Naive thymus-derived CD4-positive, alpha-beta T cell (primary cell): ENCODE measurements around the gene PPM1H. TPM values are rescaled to one million over a fixed set of nuclear protein-coding genes. Genes with fewer than 3 reads are reported as not detected.
"Not testable (repeated sequence)": the region's sequence is repeated elsewhere in the genome, so short reads cannot be mapped to it uniquely, and the experiment has no call there.

Source experiments
- ATAC-seq: fragments of 150-1000 bp; cut with Tn5 transposase; 2 replicates; pipeline ENCODE4 v1.10.0; 2021; ENCODE audit warnings: mild to moderate bottlenecking, moderate library complexity
- CTCF ChIA-PET: fragments of 350-600 bp; sonication (Branson Sonifier 250); formaldehyde crosslinking; loops from one replicate; lab custom pipeline; 2021; ENCODE audit warnings: antibody characterized with exemption; lab: Charles Lee
- POLR2A ChIA-PET: fragments of 350-600 bp; sonication (Branson Sonifier 250); formaldehyde crosslinking; loops from one replicate; lab custom pipeline; 2021; ENCODE audit warnings: antibody characterized with exemption, inconsistent platforms; lab: Charles Lee
- DNase-seq, 9 donors: peaks; one replicate each; pipeline versions ENCODE4 v3.0.0 to v3.0.0-alpha.2; 2020 to 2022; ENCODE audit warnings: mixed read lengths in 1 of 9
- H3K27ac ChIP-seq: one replicate; pipeline ENCODE4 v1.7.0; 2013; ENCODE audit warnings: mild to moderate bottlenecking, low read depth, low read length, moderate library complexity
- H3K27me3 ChIP-seq, 2 donors: one replicate each; pipeline ENCODE4 v1.7.0; 2013; ENCODE audit warnings: low read length in 2 of 2, mild to moderate bottlenecking in 2 of 2, moderate library complexity in 2 of 2; ENCODE audit not compliant: control insufficient read depth in 2 of 2, insufficient read depth in 2 of 2
- H3K36me3 ChIP-seq, 3 experiments: 1 replicate in 2 of 3; 2 replicates in 1 of 3; pipeline ENCODE4 v1.7.0; 2013; ENCODE audit warnings: low read length in 3 of 3, mild to moderate bottlenecking in 3 of 3, moderate library complexity in 1 of 3; ENCODE audit not compliant: insufficient read depth in 3 of 3, control insufficient read depth in 2 of 3
- H3K4me1 ChIP-seq, 2 donors: one replicate each; pipeline ENCODE4 v1.7.0; 2013; ENCODE audit warnings: low read length in 2 of 2, mild to moderate bottlenecking in 2 of 2, moderate library complexity in 1 of 2; ENCODE audit not compliant: control insufficient read depth in 2 of 2, insufficient read depth in 2 of 2
- H3K4me3 ChIP-seq: 2 replicates; pipeline ENCODE4 v1.7.0; 2013; ENCODE audit warnings: mild to moderate bottlenecking, low read length
- H3K9me3 ChIP-seq, 3 experiments: 1 replicate in 2 of 3; 2 replicates in 1 of 3; pipeline ENCODE4 v1.7.0; 2013; ENCODE audit warnings: low read length in 3 of 3; ENCODE audit not compliant: control insufficient read depth in 2 of 3
- H3K27ac Mint-ChIP-seq, 9 donors: one replicate each; pipeline ENCODE4 v1.8.0; 2020 to 2022; ENCODE audit warnings: mixed read lengths in 9 of 9, mild to moderate bottlenecking in 8 of 9, moderate library complexity in 5 of 9, inconsistent platforms in 2 of 9
- H3K27me3 Mint-ChIP-seq, 5 donors: one replicate each; pipeline ENCODE4 v1.8.0; 2021 to 2022; ENCODE audit warnings: mixed read lengths in 5 of 5, mild to moderate bottlenecking in 1 of 5
- H3K36me3 Mint-ChIP-seq, 5 donors: one replicate each; pipeline ENCODE4 v1.8.0; 2020 to 2022; ENCODE audit warnings: mixed read lengths in 5 of 5, mild to moderate bottlenecking in 3 of 5, inconsistent platforms in 1 of 5
- H3K4me1 Mint-ChIP-seq, 7 donors: one replicate each; pipeline ENCODE4 v1.8.0; 2020 to 2022; ENCODE audit warnings: mixed read lengths in 7 of 7, mild to moderate bottlenecking in 3 of 7, inconsistent platforms in 1 of 7
- H3K4me3 Mint-ChIP-seq, 10 donors: one replicate each; pipeline ENCODE4 v1.8.0; 2020 to 2022; ENCODE audit warnings: mild to moderate bottlenecking in 10 of 10, mixed read lengths in 10 of 10, moderate library complexity in 6 of 10, inconsistent platforms in 2 of 10
- H3K9me3 Mint-ChIP-seq, 11 donors: one replicate each; pipeline ENCODE4 v1.8.0; 2020 to 2022; ENCODE audit warnings: mixed read lengths in 11 of 11, mild to moderate bottlenecking in 4 of 11, inconsistent platforms in 1 of 11, moderate library complexity in 1 of 11
- intact Hi-C, 2 donors: fragments of 100-400 bp; cut with micrococcal nuclease; formaldehyde crosslinking; loops; one replicate each; pipeline ENCODE4 v1.15.1; 2023
- polyA plus RNA-seq, 2 donors: library from polyadenylated mRNA; unstranded; fragments of 300-500 nt; fragmentation: Illumina TruSeq; gene quantifications; one replicate each; pipeline ENCODE4 v1.2.3, GENCODE V29; 2021
- total RNA-seq, 6 experiments: library from RNA in 5 of 6; stranded (reverse) in 5 of 6; gene quantifications; 1 replicate in 5 of 6; 2 replicates in 1 of 6; pipeline ENCODE4 v1.2.3 and lab custom pipeline; 2021 to 2026

PPM1H gene
- total and polyA plus RNA-seq, 7 experiments from 2014 or later, result 0.08 to 2.1 (median 0.34) TPM; not detected in 4

- Histone ChIP-seq H3K27me3 (no peaks in the 10 kb centered on the region), H3K27ac (no peak overlapping the region), H3K4me3 (no peak overlapping the region), H3K4me1 (no peaks in the 10 kb centered on the region), H3K36me3 (no peaks in the 10 kb centered on the region), H3K9me3 (no peaks in the 10 kb centered on the region)
- Mint-ChIP-seq H3K27me3 (peaks cover 0 to 17% (median 5%) of the 10 kb centered on the region in 5 donors), H3K9me3 (peaks cover 0 to 3% (median 0%) of the 10 kb centered on the region in 11 donors), H3K36me3 (no peaks in the 10 kb centered on the region), H3K27ac (no peak overlapping the region), H3K4me3 (no peak overlapping the region), H3K4me1 (peaks cover 0 to 6% (median 0%) of the 10 kb centered on the region in 7 donors)
- intact Hi-C loops, result no loop called here
- DNase-seq (no peak), ATAC-seq (no peak)
- POLR2A ChIA-PET, result no interaction called here
- CTCF ChIA-PET, result interaction anchor here (0.6 kb wide), 1 partner anchor 15 kb away, joined by 3 read pairs; no protein-coding TSS in a partner anchor
Measured at GRCh38 chr12:62882140-62882539, 52.8 kb downstream of the PPM1H start.

- no peaks in the 10 kb centered on the region for H3K36me3 Mint-ChIP-seq
- ChIA-PET POLR2A (no interaction called here), CTCF (no interaction called here)
- ATAC-seq, result no peak
- H3K4me1 ChIP-seq, result no peaks in the 10 kb centered on the region
- peaks cover 0 to 5% (median 0%) of the 10 kb centered on the region in 11 donors for H3K9me3 Mint-ChIP-seq
- H3K4me3 Mint-ChIP-seq, result no peak overlapping the region
- H3K36me3 ChIP-seq, result no peaks in the 10 kb centered on the region
- H3K27ac Mint-ChIP-seq, result no peak overlapping the region
- no peaks in the 10 kb centered on the region for H3K27me3 ChIP-seq
- H3K4me1 Mint-ChIP-seq, result peaks cover 0 to 2% (median 0%) of the 10 kb centered on the region in 7 donors
- no peak overlapping the region for H3K4me3 ChIP-seq
- no peak overlapping the region for H3K27ac ChIP-seq
- DNase-seq, result no peak
- H3K27me3 Mint-ChIP-seq, result peaks cover 0 to 17% (median 10%) of the 10 kb centered on the region in 5 donors
- intact Hi-C loops, result no loop called here
- no peaks in the 10 kb centered on the region for H3K9me3 ChIP-seq
Measured at GRCh38 chr12:62879691-62880090, 55.3 kb downstream of the PPM1H start.

- H3K27ac ChIP-seq, POLR2A ChIA-PET, H3K4me3 ChIP-seq, H3K36me3 Mint-ChIP-seq, intact Hi-C loops, CTCF ChIA-PET, H3K4me3 Mint-ChIP-seq, DNase-seq, H3K36me3 ChIP-seq, H3K27me3 ChIP-seq, H3K4me1 ChIP-seq, ATAC-seq, H3K4me1 Mint-ChIP-seq, H3K27ac Mint-ChIP-seq, H3K9me3 Mint-ChIP-seq, H3K9me3 ChIP-seq: not testable (repeated sequence)
- H3K27me3 Mint-ChIP-seq, result peaks cover 0 to 17% (median 10%) of the 10 kb centered on the region in 5 donors
Measured at GRCh38 chr12:62879228-62879627, 55.7 kb downstream of the PPM1H start.

GRCh38 chr12:62878211-62878610 is 56.7 kb downstream of the PPM1H start:
- Mint-ChIP-seq H3K27ac (no peak overlapping the region), H3K27me3 (peaks cover 0 to 17% (median 14%) of the 10 kb centered on the region in 5 donors), H3K9me3 (peaks cover 0 to 5% (median 0%) of the 10 kb centered on the region in 11 donors), H3K36me3 (no peaks in the 10 kb centered on the region), H3K4me1 (peaks cover 0 to 2% (median 0%) of the 10 kb centered on the region in 7 donors), H3K4me3 (no peak overlapping the region)
- H3K36me3 ChIP-seq, result no peaks in the 10 kb centered on the region
- ChIA-PET POLR2A (no interaction called here), CTCF (no interaction called here)
- H3K27ac ChIP-seq, result no peak overlapping the region
- H3K4me1 ChIP-seq, result no peaks in the 10 kb centered on the region
- H3K4me3 ChIP-seq, result no peak overlapping the region
- no peaks in the 10 kb centered on the region for H3K9me3 ChIP-seq
- no peaks in the 10 kb centered on the region for H3K27me3 ChIP-seq
- no peak for ATAC-seq
- intact Hi-C loops, result no loop called here
- no peak for DNase-seq

- Histone ChIP-seq H3K4me1 (no peaks in the 10 kb centered on the region), H3K4me3 (no peak overlapping the region), H3K36me3 (no peaks in the 10 kb centered on the region), H3K9me3 (no peaks in the 10 kb centered on the region), H3K27ac (no peak overlapping the region), H3K27me3 (no peaks in the 10 kb centered on the region)
- DNase-seq, result no peak
- Mint-ChIP-seq H3K4me1 (peaks cover 0 to 2% (median 0%) of the 10 kb centered on the region in 7 donors), H3K9me3 (peaks cover 0 to 5% (median 0%) of the 10 kb centered on the region in 11 donors), H3K27ac (no peak overlapping the region), H3K36me3 (no peaks in the 10 kb centered on the region), H3K27me3 (peaks cover 0 to 17% (median 16%) of the 10 kb centered on the region in 5 donors), H3K4me3 (no peak overlapping the region)
- ChIA-PET POLR2A (no interaction called here), CTCF (no interaction called here)
- no peak for ATAC-seq
- intact Hi-C loops, result no loop called here
Measured at GRCh38 chr12:62876938-62877548, 57.9 kb downstream of the PPM1H start.

GRCh38 chr12:62873826-62874448 is 61.0 kb downstream of the PPM1H start:
- Mint-ChIP-seq H3K36me3 (no peaks in the 10 kb centered on the region), H3K27me3 (peaks cover 0 to 26% (median 10%) of the 10 kb centered on the region in 5 donors), H3K27ac (no peak overlapping the region), H3K4me1 (no peaks in the 10 kb centered on the region), H3K4me3 (no peak overlapping the region), H3K9me3 (peaks cover 0 to 12% (median 4%) of the 10 kb centered on the region in 11 donors)
- H3K27me3 ChIP-seq, result no peaks in the 10 kb centered on the region
- ChIA-PET POLR2A (no interaction called here), CTCF (interaction anchor here (0.6 kb wide), 1 partner anchor 1341 kb away, joined by 5 read pairs; no protein-coding TSS in a partner anchor)
- H3K36me3 ChIP-seq, result no peaks in the 10 kb centered on the region
- intact Hi-C loops, result no loop called here
- DNase-seq, result no peak
- H3K4me3 ChIP-seq, result no peak overlapping the region
- no peaks in the 10 kb centered on the region for H3K9me3 ChIP-seq
- ATAC-seq, result no peak
- H3K27ac ChIP-seq, result no peak overlapping the region
- no peaks in the 10 kb centered on the region for H3K4me1 ChIP-seq
